Cardiac septum (tissue), 1 donor: ENCODE data around the gene SYT7. TPM values are rescaled to one million over a fixed set of nuclear protein-coding genes. Genes with fewer than 3 reads are reported as not detected.
A peak's percentile ranks its signal among the peaks of the same experiment; 100 is the strongest.

Source experiments
- DNase-seq: peaks from one replicate; pipeline ENCODE4 v3.0.0-alpha.2; 2020; ENCODE audit warnings: low spot score
- intact Hi-C: fragments of 100-400 bp; cut with DNase I; formaldehyde crosslinking; loops from one replicate; pipeline ENCODE4 v1.14.0; 2022
- total RNA-seq: library from RNA; stranded (reverse); fragmentation: NEBNext Ultra II Directional; extraction: Animal tissue kit (Norgen Biotek cat#: 25700); gene quantifications from one replicate; pipeline ENCODE4 v1.2.1, GENCODE V29; 2021
- donor health status: DM: no; HTN: no; CAD: no.

Gene SYT7
- total RNA-seq, 1 donor from 2014 or later: 9.3 TPM

DNA sequence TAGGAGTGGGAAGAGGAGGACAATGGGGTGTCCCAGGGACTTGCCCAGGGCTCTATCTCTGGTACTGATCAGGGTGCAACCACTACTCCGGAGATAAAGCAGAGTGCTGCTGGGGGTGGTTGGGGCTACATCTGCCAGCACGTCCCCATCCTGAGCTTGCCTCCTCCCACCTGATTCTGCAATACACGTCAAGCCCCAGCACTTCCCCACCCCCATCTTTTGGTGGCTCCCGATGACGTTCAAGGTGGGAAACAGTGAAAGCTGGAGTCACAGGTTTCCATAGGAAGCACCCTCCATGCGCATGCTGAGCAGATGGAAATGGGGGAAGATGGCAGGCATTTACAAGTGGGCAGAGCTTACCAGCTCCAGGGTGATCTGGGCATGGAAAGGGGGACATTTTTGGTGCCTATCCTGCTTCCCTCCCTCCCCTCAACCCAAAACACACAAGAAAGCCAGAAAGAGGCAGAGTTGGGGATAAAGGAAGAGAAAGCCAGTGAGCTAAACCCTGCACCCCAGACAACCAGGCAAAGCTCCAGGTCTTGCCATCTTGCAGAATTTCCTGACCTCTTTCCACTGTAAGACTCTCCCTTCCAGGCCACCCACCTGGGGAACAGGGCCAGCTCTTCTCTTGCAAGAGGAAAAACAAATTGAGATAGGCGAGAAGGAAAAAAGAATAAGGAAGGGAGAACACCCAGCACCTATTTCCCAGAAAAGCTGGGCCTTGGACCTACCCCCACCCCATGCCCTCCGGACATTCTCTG, 15.8 kb downstream of the SYT7 start:
- intact Hi-C loops: no loop called here
- no peak for DNase-seq

DNA sequence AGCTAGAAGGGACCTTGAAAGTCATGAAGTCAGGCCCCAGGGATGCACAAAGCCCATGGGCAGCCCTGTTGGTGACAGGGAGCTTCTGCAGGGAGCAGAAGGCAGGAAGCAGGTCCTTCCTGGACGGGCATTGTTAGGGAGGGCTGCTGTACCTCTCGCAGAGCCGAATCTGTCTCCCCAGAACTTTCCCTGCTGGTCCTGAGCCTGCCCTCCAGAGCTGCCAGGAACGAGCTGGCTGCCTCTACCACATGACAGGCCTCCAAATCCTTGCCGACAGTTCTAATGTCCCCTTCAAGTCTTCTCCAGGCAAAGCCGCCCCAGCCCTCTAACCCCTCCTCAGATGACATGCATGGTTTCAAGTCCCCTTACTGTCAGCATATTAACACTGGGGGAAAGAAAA, 20.1 kb downstream of the SYT7 start:
- intact Hi-C loops: no loop called here
- no peak for DNase-seq

DNA sequence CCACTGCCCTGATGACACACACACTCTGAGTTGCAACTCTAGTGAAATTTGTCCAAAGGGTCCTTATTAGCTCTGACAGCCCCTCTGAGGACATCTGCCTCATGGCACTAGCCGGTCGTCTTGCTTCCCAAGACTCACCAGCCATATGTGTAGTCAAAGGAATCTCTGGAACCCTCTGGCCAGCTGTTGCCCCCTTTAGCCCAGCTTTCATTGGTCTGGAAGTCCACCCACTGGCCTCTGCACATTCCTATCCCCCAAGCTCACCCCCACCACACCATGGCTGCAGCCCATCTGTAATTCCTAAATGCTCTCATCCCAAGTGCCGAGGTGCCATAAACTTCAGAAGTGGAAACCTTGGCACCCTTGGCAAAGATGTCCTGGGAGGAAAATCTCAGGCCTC, 24.3 kb downstream of the SYT7 start:
- intact Hi-C loops: no loop called here
- no peak for DNase-seq

DNA sequence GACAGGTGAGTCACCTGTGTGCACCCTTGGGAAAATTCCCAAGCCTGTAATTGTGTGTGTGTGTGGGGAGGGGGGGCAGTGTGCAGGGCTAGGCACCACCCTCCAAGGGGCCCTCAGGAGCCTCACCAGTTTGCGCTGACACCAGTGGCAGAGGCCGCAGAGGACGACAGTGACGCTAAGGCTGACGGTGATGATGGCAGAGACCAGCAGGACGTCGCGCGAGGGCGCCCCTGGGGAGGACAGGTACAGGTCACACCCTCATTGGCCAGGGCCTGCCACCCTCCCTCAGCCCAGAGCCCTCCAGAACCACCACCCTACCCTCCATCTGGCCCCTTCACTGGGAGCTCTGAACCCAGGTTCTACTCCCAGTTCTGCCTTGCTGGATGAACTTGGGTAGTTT, 24.9 kb downstream of the SYT7 start:
- DNase-seq: no peak
- intact Hi-C loops: no loop called here

DNA sequence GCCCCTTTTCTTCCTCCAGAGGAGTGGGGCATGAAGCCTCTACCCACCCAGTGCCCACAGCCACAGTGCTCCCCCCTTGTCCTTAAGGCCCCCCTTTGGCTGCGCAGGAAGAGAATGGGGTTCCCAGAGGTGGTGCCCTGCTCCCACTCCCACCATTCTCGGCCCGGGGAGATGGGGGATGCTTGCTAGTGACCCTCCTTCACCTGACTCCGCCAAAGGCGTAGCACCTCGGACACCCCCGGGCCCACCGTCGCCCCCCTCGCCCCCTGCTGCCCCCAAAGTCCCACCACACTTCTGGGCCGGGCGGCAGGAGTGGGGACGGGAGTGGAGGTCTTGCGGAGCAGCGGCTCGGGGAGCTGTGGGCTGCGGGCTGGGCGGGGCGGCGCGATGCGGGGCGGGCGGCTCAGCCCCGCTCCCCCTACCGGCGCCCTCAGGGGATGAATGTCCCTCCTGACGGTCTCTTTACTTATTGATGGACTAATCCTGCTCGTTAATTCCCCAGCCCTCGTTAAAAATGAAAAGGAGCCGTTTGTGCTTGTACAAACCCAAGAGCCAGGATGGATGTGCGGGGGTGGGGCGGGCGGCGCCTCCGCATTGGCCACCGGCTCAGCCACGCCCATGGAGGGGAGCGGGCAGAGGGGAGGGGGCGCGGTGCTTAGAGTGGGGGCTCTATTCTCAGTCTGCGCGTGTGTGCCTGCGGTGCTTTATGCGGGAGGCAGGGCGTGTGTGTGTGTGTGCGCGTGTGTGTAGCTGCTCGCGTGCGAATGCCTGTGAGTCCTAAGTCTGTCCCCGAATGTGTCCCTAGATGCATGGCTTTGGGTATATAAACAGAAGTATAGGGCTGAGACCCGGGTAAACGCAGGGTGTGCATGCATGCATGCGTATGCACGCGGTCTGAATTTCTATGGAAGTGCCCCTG, 25.6 kb downstream of the SYT7 start:
- intact Hi-C loops: no loop called here

DNA sequence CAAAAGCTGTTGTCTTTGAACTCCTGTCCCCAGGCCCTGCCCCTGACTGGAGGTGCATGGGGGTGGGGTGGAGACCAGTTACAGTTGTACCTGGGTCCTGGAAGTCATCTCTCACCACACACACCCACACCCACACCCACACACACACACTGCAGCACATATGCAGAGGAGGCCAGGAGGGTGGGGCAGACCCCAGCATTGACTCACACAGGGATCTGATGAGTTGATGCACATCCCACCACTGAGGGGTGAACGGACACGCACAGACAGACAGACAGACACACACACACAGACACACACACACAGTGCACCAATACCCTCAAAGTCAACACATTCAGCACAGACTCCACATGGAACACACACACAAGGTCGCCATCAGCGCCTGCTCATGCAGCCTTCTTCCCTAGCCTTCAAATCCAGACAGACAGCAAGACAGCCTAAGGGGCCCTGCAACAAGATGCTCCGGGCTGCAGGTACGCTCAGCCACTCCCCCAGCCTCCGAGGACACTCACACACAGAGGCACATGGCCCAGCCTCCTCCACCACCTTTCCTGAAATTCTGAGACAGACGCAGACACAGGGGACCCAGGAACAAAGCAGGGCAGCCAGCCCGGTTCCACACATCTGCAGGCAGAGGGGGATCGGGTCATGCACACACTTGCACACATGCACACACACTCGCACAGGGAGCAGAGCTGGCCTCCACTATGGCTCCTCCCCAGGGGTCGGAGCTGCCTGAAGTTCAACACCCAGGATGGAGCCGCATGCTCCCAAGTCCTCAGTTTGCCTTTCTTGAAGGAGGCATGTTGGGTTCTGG, 26.5 kb downstream of the SYT7 start:
- DNase-seq: no peak
- intact Hi-C loops: no loop called here

More for the DNA sequence above, 25.6 kb downstream of the SYT7 start:
- no peak for DNase-seq

DNA sequence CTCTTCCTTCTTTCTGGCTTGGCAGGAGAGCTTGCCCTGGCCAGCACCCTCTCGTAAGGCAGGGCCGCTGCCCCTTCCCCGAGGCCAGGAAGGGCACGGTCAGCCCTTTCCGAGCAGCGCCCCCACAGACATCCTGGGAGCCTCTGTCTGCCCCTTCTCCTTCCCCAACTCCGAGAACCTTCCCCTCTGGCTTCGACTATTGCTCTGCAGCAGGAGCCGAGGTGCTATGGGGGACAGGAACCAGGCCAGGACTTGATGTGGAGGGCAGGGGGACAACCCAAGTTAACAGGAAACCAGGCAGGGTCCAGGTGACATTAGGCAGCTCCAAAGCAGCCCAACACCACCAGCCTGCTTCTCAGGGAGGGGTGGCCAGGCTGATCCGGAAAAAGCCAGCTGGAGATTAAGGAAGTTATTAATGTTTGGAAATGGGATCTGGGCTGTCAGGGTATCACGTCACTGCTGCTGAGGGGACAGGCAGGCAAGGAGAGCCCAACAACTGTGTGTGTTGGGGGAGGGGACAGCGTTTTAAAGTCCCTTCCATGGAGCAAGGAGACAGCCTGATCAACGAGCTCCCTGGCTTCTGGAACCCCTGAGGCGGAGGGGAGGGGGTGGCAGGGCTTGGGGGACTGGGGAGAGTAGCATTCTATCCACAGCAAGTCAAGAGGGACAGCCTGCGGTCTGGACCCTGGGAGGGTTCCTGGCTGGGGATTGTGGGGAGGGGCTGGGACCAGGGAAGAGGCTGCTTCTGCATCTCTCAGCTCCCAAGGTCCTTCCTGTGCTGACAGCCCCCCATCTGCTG, 27.3 kb downstream of the SYT7 start:
- intact Hi-C loops: no loop called here
- DNase-seq: no peak

DNA sequence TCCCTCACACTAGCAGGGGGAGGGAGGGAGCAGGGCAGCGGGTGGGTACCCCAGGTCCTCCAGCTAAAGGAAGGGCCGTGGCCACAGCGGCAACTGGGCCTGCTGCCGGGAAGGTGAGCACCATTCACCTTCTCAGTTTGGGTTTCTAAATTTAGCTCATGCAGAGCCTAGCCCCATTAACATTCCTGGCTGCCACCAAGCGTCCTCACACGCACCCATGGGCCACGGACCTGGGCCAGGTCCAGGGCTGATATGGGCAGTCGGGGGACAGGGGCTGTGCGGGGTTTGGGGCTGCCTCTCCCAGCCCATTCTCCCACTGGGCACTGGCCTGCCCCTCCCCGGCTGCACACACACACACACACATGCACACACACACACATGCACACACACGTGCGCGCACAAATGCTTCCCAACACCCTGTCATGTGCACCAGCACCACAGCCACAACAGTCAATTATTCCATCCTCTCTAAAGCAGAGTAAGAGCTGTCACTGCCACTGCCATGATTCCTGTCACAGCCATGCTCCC, 28.7 kb downstream of the SYT7 start:
- DNase-seq: no peak
- intact Hi-C loops: no loop called here

DNA sequence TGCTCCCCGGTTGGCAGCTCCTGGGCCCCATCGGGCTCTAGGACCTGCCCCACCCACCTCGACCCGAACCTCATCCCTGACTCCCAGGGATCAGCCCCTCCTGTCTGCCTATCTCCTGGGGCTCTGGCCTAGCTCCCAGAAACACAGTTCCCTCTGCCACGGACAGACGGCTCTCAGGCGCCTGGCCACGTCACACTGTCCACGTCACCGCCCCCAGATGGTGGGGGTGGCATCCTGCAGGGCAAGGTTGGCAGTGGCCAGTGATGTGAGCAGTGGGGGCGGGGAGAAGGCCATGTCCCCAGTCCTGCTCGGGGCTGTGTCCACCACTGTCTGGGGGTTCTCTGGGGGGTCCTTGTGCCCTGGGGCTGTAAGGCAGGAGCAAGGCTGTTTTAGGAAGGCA, 29.2 kb downstream of the SYT7 start:
- DNase-seq: peak; percentile 87
- intact Hi-C loops: no loop called here

DNA sequence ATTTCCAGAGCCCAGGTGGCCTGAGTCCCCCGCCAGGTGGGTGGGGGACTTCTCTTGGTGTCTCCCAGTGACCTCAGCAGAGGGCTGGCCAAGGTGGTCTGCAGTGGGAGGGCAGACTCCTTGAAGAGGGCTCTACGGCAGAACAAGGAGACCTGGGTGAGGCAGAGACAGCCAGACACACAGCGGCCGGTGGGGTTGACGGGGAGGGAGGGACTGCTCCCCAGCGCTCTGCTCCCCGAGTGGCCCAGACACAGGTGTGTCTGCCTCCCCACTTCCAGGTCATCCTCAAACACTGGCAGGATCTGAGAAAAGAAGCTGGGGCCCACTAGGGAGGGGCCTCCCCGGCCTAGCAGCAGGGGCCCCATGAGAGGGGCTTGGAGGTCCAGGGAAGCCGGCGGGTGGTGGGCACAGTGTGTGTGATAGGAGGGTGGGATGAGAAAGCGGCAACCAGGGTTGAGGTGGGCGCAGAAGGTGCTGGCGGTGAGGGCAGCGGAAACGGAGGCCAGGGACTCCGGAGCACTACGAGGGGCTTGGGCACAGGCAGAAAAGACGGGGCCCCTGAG, 30.1 kb downstream of the SYT7 start:
- DNase-seq: no peak

DNA sequence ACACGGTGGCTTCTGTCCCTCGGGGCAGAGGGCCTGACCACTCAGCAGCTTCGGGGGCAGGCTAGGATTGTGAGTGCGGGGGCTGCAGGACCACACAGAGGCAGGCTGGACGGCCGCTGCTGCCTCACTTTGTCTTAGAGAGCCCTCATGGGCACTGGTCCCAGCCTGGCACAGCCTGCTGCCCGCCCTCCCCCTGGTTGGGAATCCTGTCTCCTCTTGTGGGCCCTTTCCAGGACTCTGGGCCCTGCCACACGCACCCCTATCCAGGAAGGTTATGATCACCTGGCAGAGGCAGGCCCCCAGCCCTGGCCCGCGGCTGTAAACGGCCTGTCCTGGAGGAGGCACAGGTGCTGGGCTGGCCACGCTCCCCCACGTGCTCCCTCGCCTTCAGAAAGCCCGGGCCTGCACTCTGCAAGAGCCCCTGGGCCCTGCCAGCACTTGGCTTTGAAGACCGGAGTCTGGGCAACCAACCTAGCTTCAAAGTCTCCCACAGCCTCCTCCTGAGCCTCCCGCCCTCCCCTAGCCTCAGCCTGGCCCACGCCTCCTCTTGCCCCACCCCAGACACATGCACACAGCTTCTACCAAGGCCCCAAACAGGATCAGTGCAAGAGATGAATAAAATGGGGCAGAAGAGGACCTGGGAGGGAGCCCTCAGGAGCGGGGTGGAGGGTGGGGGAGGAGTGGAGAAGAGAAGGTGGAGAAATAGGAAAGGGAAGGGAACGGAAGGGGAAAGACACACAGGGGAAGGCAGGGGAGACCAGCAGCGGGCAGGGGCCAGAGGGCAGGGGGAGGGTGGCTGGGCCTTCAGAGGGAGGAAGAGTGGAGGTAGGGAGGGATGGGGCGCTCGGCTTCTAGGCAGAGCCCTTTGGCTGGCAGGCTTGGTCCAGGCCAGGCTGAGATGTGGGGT, 31.0 kb downstream of the SYT7 start:
- intact Hi-C loops: no loop called here

More for the DNA sequence above, 30.1 kb downstream of the SYT7 start:
- intact Hi-C loops: no loop called here

DNA sequence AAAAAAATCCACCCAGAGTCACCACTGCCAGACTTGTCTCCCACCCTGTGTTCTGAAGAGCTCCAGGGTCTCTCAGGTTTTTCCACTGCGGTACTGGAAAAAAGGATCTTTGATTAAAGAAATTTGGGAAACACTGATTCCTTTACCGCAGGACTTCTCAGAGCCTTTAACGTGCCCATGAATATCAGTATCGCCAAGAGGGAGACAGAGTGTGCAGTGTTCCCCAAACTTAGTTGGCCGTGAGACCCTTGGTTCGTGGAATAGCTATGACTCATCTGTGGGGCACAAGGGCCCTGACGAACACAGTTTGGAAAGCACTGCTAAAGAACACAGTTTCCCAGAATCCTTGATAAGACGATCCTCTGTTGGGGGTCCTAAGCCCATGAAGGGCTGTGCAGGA, 31.7 kb downstream of the SYT7 start:
- intact Hi-C loops: no loop called here
- no peak for DNase-seq

More for the DNA sequence above, 31.0 kb downstream of the SYT7 start:
- DNase-seq: no peak

DNA sequence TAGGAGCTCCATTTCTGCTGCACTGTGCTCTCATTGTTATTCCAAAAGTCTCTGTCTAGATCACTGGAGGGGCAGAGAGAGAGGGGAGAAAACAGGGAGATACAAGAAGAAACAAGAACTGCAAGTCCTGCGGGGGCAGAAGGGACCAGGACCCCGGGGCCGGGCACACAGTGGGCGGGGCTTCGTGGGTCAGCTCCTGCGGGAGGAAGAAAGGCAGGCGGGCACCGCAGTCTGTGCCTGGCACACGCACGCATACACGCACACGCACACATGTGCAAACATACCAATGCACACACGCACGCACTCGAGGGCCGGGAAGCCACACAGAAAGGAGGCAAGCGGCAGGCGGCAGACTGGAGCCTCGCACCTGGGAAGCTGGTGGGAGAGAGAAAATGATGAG, 33.6 kb downstream of the SYT7 start:
- DNase-seq: no peak
- intact Hi-C loops: no loop called here

DNA sequence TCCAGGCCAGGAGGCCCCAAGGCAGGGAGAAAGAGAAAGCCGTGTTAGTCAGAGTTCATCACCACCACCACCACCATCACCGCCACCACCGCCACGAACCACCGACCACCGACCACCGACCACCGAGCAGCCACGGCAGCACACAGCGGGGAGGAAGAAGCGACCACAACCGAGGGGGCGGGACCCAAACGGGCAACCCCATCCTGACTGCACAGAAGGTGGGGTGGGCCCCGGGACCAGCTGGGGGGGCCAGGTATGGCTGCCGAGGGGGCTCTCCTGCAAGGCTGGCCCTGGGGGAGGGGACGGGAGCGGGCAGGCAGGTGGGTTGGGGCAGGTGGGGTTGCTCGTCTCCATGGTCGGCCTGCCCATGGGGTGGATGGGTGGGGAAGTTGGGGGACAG, 34.2 kb downstream of the SYT7 start:
- DNase-seq: no peak
- intact Hi-C loops: no loop called here

DNA sequence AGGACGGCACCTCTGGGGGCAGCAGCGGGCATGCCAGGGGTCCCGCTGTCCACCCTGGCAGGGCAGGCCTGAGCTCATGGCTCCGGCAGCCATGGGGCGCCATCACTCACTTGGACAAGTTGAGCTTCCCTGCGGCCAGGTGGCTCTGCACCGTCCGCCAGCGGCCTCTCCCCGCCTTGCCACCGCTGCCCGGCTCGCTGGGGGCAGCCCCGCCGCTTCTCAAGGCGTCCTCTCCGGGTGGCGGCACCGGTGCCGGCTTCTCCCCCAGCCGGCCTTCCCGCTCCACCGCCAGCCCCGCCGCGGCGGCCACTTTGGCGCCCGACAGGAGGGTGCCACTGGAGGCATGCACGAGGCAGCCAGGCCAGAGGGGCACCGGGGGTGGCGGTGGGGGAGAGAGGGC, 35.0 kb downstream of the SYT7 start:
- intact Hi-C loops: no loop called here
- no peak for DNase-seq

DNA sequence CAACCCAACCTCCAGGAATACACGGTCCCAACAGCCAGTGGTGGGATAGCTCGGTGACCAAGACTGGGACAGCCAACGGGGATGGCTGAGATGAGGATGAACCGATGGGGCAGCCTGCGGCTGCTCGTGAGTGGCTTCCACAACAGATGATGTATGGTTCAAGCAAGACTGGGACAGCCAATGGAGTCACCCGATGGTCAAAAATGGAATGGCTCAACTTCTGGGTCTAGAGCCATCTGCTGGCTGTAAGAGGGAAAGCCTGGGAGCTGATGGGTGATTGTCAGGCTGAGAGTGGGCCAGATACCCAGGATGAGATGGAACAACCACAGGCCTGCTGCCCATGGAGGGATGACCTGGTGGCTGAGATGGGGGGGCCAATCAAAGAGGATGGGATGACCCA, 35.5 kb downstream of the SYT7 start:
- intact Hi-C loops: no loop called here
- no peak for DNase-seq

DNA sequence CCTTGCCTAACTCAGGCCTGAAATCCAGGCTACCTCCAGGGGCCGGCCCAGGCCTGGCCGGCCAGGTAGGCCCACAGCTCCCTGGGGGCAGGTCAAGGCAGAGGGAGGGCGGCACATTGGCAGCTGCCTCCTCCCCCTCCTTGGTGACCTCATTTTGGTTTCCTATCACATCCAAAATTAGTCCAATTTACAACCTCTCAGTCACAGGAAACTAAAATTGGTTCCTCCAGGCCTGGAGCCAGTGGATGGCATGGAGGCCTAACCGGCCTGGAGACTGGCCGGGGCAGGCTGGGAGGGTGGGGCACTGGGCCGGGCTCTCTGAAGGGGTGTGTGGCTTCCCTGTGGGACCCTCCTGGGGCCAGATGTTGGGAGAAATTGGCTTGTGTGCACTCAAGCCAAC, 36.4 kb downstream of the SYT7 start:
- DNase-seq: no peak

More for the DNA sequence above, 36.4 kb downstream of the SYT7 start:
- intact Hi-C loops: no loop called here
